Measurements from ENCODE around the gene TASL. TPM values are rescaled to one million over a fixed set of nuclear protein-coding genes. Genes with fewer than 3 reads are reported as not detected.

Gene TASL
- total RNA-seq, 1 donor from 2014 or later, result 0.62 TPM

Other genes starting within 250 kb of the TASL start
- 8.2 TPM for gene GK, start 75.7 kb upstream of the TASL start, total RNA-seq

All from left ventricle myocardium superior (tissue), 1 donor.